Muscle layer of duodenum (tissue), 2 donors: Measurements from ENCODE around the gene PHF11.
A peak's percentile ranks its signal among the peaks of the same experiment; 100 is the strongest.

ENCODE experiments used
- H3K27ac ChIP-seq: one replicate; pipeline ENCODE4 v1.7.0; 2013; ENCODE audit warnings: mild to moderate bottlenecking, low read length
- H3K27me3 ChIP-seq: one replicate; pipeline ENCODE4 v1.7.0; 2013; ENCODE audit warnings: low read depth, mild to moderate bottlenecking, control low read depth, low read length
- H3K36me3 ChIP-seq, 2 donors: one replicate each; pipeline ENCODE4 v1.7.0; 2013; ENCODE audit warnings: low read length in 2 of 2, control low read depth in 1 of 2, mild to moderate bottlenecking in 1 of 2; ENCODE audit not compliant: insufficient read depth in 2 of 2, control insufficient read depth in 1 of 2
- H3K4me1 ChIP-seq, 2 donors: one replicate each; pipeline ENCODE4 v1.7.0; 2013; ENCODE audit warnings: low read length in 2 of 2, mild to moderate bottlenecking in 2 of 2, control low read depth in 1 of 2, moderate library complexity in 1 of 2; ENCODE audit not compliant: insufficient read depth in 2 of 2, control insufficient read depth in 1 of 2
- H3K4me3 ChIP-seq, 2 donors: one replicate each; pipeline ENCODE4 v1.7.0; 2013; ENCODE audit warnings: low read length in 2 of 2, low read depth in 1 of 2, mild to moderate bottlenecking in 1 of 2
- H3K9me3 ChIP-seq, 2 donors: one replicate each; pipeline ENCODE4 v1.7.0; 2013; ENCODE audit warnings: low read length in 2 of 2, control low read depth in 1 of 2, mild to moderate bottlenecking in 1 of 2; ENCODE audit not compliant: control insufficient read depth in 1 of 2
- donor health status: healthy.

Gene PHF11

DNA sequence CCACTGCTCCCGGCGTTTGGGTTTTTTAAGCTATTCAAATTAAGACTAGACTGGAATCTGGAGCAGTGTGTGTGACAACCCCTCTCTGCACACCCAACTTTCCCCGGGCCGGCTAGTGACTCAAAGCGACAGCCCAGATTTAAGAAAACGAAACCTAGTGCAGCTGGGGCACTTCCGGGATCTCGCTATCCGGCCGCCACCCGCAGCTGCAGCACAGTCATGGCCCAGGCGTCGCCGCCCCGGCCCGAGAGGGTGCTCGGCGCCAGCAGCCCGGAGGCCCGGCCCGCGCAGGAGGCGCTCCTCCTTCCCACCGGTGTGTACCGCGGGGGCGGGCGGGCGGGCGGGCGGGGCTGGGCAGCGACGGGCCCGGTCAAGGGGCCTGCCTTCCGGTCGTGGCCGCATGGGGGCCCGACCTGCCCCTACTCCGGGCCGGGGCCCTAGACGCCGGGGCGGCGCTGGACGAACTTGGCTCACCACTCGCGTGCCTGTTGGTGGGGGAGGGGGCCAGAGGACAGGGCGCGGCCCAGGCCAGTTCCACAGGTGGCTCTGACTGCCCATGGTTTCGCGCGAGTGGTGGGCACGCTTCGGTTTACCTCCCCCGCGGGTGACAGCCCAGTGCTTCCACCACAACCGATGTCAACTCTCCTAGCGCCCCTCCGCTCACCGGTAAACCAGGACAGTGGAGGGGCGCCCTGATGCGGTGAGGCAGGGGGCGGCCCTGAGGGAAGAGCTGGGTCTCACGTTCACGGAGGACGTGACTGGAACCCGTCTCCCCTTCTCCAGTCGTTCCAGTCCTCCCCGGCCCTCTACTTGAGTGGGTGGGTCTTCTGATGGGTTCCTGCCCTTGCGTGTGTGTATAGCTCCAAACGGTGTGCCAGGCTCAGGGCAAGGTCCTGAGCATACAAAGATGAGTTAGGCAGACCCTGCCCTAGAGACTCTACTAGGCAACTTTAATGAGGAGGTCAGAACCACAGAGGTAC lies at the start of gene PHF11:
TSS of gene PHF11 (plus strand) at position 171 of the 980 bp plus-strand sequence. CDS start at position 220, 49 bp downstream.
- Histone ChIP-seq H3K4me1 (peaks cover 5 to 6% of the 10 kb centered on the region in 2 donors), H3K9me3 (no peaks in the 10 kb centered on the region), H3K36me3 (peaks cover 0 to 4% of the 10 kb centered on the region in 2 donors), H3K27me3 (no peaks in the 10 kb centered on the region), H3K4me3 (peak within 1 kb of the TSS; percentile 71), H3K27ac (peak within 1 kb of the TSS; percentile 76)

DNA sequence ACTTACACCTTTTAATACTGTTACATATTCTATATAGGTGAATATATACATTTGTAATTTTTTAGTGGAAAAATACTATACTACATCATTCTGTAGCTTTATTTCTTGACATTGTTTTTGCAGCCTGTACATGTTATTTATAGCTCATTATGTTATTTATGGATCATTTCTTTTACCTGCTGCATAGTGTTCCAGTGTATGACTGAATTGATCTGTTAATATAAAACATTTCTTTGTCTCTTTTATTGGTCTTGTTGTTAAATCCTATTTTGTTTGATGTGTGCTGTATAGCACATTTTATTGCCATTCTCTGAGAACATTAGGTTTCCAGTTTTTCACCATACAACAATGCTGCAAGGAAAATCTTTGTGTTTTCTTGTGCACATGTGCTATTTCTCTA lies 49.3 kb upstream of the PHF11 start:
- H3K36me3 ChIP-seq: no peaks in the 10 kb centered on the region
- H3K27ac ChIP-seq: no peak overlapping the region
- H3K27me3 ChIP-seq: no peaks in the 10 kb centered on the region
- H3K4me1 ChIP-seq: peaks cover 6 to 8% of the 10 kb centered on the region in 2 donors
- H3K9me3 ChIP-seq: no peaks in the 10 kb centered on the region
- H3K4me3 ChIP-seq: peak overlapping the region in 1 of 2 donors; percentile 8

DNA sequence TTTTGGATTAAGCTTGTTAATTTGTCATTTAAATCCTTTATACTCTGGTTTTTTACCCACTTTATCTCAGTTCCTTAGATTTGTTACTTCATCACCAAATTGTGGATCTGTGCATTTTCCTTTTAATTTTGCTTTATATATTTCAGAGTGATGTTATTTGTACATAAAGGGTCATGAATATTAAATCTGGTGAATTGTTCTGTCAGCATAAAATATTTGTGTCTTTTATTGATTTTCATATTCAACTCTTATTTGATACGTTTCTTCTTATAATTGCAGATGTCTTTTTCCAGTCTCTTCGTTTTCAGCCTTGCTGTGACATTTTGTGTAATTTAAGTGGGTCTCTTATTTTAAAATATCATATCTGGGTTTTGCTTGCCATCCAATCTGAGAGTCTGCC lies 47.0 kb upstream of the PHF11 start:
- Histone ChIP-seq H3K9me3 (no peaks in the 10 kb centered on the region), H3K27ac (no peak overlapping the region), H3K4me1 (peaks cover 3 to 6% of the 10 kb centered on the region in 2 donors)

DNA sequence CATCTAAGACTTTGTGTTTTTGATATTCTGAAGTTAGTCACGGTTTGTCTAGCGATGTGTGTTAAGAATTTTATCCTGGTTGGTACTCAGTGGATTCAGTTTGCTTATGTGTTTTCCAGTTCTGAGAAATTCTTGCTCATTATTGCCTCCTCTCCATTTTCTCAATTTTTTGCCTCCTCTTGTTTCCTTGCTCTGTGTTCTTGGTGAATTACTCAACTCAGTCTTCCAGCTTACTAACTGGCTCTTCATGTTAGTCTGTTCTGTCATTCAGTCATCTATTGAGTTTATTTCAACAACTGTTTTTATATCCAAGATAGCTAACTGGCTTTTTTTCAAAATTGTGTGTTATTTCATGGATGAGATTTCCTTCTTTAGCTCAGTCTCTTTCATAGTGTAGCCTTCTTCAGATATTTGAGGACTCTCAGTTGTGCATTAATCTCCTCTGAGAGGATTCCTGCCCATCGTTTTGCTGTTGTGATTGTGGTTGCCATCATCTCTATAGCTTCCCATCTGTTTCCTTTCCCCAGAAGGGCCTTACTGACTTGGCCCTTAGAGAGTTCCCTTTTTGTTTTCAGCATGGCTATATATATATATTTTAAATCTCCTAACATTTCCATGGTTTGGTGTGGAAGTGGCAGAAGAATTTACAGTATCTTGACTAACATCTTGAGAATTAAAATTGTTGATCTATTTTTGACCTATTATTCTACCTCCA lies 45.5 kb upstream of the PHF11 start:
- H3K36me3 ChIP-seq: peaks cover 0 to 4% of the 10 kb centered on the region in 2 donors
- peaks cover 0 to 15% of the 10 kb centered on the region in 2 donors for H3K4me1 ChIP-seq
- H3K9me3 ChIP-seq: no peaks in the 10 kb centered on the region
- no peak overlapping the region for H3K27ac ChIP-seq
- H3K4me3 ChIP-seq: no peak overlapping the region
- no peaks in the 10 kb centered on the region for H3K27me3 ChIP-seq

More for the DNA sequence above, 47.0 kb upstream of the PHF11 start:
- H3K4me3 ChIP-seq: no peak overlapping the region
- peaks cover 0 to 4% of the 10 kb centered on the region in 2 donors for H3K36me3 ChIP-seq
- H3K27me3 ChIP-seq: no peaks in the 10 kb centered on the region

DNA sequence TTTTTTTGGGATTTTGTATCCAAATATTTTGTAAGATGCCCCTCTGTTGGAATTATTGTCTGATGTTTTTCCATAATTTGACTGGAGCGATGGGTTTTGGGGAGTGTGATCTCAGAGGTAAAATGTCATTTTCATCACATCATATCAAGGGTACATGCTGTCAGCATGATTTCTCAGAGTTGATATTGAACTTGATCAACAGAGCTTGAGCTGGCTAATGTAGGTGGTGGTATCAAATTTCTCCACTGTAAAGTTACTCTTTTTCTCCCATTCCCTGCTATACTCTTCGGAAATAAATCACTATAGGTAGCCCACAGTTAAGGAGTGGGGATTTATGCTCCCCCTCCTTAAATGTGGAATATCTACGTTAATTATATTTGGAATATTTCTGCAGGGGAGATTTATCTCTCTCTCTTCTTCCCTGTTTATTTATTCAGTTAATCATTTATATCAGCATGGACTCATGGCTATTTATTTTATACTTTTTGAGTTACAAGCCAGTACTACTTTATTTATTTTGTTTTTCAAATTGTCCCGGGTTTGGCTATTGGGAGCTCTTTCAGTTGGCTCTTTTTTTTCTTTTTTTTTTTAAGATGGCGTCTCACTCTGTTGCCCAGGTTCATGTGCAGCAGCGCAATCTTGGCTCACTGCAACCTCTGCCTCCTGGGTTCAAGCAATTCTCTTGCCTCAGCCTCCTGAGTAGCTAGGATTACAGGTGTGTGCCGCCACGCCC lies 42.9 kb upstream of the PHF11 start:
- Histone ChIP-seq H3K36me3 (peaks cover 0 to 4% of the 10 kb centered on the region in 2 donors), H3K4me3 (no peak overlapping the region), H3K27me3 (no peaks in the 10 kb centered on the region), H3K9me3 (no peaks in the 10 kb centered on the region), H3K4me1 (peaks cover 0 to 10% of the 10 kb centered on the region in 2 donors), H3K27ac (no peak overlapping the region)

DNA sequence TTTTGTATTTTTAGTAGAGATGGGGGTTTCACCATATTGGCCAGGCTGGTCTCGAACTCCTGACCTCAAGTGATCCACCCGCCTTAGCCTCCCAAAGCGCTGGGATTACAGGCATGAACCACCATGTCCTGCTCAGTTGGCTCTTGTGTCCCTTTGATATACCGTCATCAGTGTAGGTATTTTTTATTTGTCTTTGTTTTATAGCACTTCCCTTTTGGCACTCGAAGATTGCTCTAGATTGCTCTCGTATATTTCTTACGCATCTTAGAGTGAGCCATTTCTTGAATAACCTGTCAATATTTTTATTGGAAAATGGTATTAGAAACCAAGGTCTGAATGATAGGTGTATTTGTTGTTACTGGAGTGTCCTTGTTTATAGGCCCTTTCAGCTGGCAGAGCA lies 42.3 kb upstream of the PHF11 start:
- H3K27me3 ChIP-seq: no peaks in the 10 kb centered on the region
- H3K27ac ChIP-seq: no peak overlapping the region
- no peaks in the 10 kb centered on the region for H3K9me3 ChIP-seq
- H3K4me1 ChIP-seq: peaks cover 0 to 9% of the 10 kb centered on the region in 2 donors
- H3K4me3 ChIP-seq: no peak overlapping the region
- peaks cover 0 to 4% of the 10 kb centered on the region in 2 donors for H3K36me3 ChIP-seq

DNA sequence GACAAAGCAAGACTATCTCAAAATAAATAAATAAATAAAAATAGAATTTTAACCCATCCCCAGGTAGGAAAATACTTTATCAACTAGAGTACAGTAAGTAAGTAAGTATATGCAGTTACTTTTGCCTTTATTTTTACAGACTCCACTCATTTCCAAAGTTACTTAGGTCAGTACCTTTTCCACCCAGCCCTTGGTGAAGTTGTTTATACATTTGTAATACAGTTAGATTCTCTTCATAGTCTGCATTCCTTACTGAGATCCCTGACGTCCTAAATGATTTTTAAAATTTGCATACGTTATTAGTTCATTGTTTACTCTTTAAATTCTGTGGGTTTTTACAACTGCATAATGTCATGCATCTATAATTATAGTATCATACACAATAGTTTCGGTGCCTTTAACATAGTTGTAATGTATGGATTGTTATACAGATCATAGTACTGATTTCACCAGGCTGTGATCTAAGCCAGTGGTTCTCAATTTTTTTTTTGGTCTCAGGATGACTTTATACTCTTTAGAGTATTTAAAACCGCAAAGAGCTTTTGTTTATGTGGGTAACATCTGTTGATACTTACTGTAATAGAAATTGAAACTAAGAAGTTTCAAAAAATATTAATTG lies 41.3 kb upstream of the PHF11 start:
- Histone ChIP-seq H3K27ac (no peak overlapping the region), H3K4me1 (peaks cover 0 to 9% of the 10 kb centered on the region in 2 donors), H3K4me3 (no peak overlapping the region), H3K27me3 (no peaks in the 10 kb centered on the region), H3K9me3 (no peaks in the 10 kb centered on the region), H3K36me3 (peaks cover 0 to 4% of the 10 kb centered on the region in 2 donors)

DNA sequence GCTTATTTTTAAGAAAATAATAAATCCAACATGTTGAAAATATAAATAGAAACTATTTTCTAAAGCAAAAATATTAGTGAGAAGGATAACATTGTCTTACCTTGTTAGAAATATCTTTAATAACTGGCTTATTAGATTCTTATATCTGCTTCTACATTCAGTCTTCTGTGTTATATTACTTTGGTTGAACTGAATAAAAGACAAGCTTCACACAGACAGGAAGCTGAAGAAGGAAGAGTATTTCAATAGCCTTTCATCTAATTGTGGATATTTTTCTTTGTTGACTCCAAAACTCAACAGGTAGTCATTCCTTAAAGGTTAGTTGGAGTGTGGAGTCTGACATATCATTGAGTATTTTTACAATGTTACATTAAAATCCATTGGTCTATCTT lies 40.8 kb upstream of the PHF11 start:
- Histone ChIP-seq H3K27me3 (no peaks in the 10 kb centered on the region), H3K4me3 (no peak overlapping the region), H3K9me3 (no peaks in the 10 kb centered on the region), H3K4me1 (peaks cover 0 to 9% of the 10 kb centered on the region in 2 donors), H3K27ac (peak overlapping the region; percentile 14), H3K36me3 (peaks cover 0 to 4% of the 10 kb centered on the region in 2 donors)

DNA sequence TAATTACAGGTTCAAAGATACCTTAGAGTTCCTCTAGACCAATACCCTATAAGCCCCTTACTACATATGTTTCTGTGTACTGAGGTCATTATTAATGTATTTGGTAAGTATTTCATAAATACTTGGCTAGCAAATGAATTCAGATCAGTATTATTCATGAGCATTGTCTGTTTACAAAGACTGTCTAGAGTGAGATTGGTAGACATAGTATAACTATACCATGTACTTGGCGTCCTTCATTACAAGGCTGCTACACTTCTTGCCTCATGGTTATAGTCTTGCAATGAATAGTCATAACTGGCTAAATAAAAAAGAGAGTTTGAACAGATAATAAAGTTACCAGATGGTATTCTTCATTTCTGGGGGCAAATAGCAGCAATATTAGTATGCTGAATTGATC lies 39.6 kb upstream of the PHF11 start:
- Histone ChIP-seq H3K4me3 (no peak overlapping the region), H3K4me1 (peaks cover 0 to 9% of the 10 kb centered on the region in 2 donors)

DNA sequence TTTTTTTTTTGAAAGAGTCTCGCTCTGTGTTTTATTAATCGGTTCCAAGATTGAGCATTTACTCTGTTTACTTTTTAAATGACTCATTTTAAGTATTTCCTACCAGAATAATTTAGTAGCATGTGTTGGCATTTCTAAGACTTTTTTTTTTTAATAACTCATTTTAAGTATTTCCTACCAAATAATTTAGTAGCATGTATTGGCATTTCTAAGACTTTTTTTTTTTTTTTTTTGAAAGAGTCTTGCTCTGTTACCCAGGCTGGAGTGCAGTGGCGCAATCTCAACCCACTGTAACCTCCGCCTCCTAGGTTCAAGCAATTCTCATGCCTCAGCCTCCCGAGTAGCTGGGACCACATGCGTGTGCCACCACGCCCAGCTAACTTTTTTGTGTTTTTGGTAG lies 38.5 kb upstream of the PHF11 start:
- Histone ChIP-seq H3K36me3 (peaks cover 15 to 21% of the 10 kb centered on the region in 2 donors), H3K4me3 (no peak overlapping the region), H3K27me3 (no peaks in the 10 kb centered on the region), H3K27ac (no peak overlapping the region), H3K9me3 (no peaks in the 10 kb centered on the region), H3K4me1 (peaks cover 0 to 9% of the 10 kb centered on the region in 2 donors)

More for the DNA sequence above, 39.6 kb upstream of the PHF11 start:
- H3K27me3 ChIP-seq: no peaks in the 10 kb centered on the region
- H3K36me3 ChIP-seq: peaks cover 7 to 10% of the 10 kb centered on the region in 2 donors
- no peak overlapping the region for H3K27ac ChIP-seq
- H3K9me3 ChIP-seq: no peaks in the 10 kb centered on the region
